Mesendoderm (in vitro differentiated cells): ENCODE data around the gene BICD1.

Experiments
- DNase-seq: peaks from one replicate; pipeline ENCODE4 v3.0.0; 2013
- H2AK5ac ChIP-seq: 2 replicates; pipeline ENCODE4 v1.6.1; 2013; ENCODE audit warnings: low read length, inconsistent platforms
- H2BK120ac ChIP-seq: 2 replicates; pipeline ENCODE4 v1.6.1; 2013; ENCODE audit warnings: low read depth, mild to moderate bottlenecking, low read length, moderate library complexity, mixed read lengths
- H2BK15ac ChIP-seq: replicated peaks from 2 replicates; pipeline ENCODE4 v1.6.1; 2013; ENCODE audit warnings: low read depth, mild to moderate bottlenecking, moderate library complexity
- H2BK5ac ChIP-seq: 2 replicates; pipeline ENCODE4 v1.6.1; 2013; ENCODE audit warnings: low read length, inconsistent platforms
- H3K18ac ChIP-seq: 2 replicates; pipeline ENCODE4 v1.6.1; 2013; ENCODE audit warnings: mild to moderate bottlenecking, low read length, mixed read lengths
- H3K23ac ChIP-seq: one replicate; pipeline ENCODE4 v1.6.1; 2013; ENCODE audit warnings: low read length
- H3K27ac ChIP-seq: 2 replicates; pipeline ENCODE4 v1.5.1; 2013; ENCODE audit warnings: low read depth, mild to moderate bottlenecking, inconsistent platforms, low read length, moderate library complexity
- H3K27me3 ChIP-seq: 2 replicates; pipeline ENCODE4 v1.6.1; 2013; ENCODE audit warnings: low read length, control low read depth, mild to moderate bottlenecking, inconsistent platforms; ENCODE audit not compliant: insufficient read depth, poor library complexity
- H3K36me3 ChIP-seq: 2 replicates; pipeline ENCODE4 v1.6.1; 2013; ENCODE audit warnings: low read length, inconsistent platforms; ENCODE audit not compliant: control insufficient read depth, insufficient read depth
- H3K4ac ChIP-seq: one replicate; pipeline ENCODE4 v1.6.1; 2013; ENCODE audit warnings: low read depth, mild to moderate bottlenecking, low read length, moderate library complexity
- H3K4me1 ChIP-seq: 2 replicates; pipeline ENCODE4 v1.6.1; 2013; ENCODE audit warnings: low read depth, low read length, inconsistent platforms; ENCODE audit not compliant: control insufficient read depth
- H3K4me2 ChIP-seq: 2 replicates; pipeline ENCODE4 v1.6.1; 2013; ENCODE audit warnings: low read length
- H3K4me3 ChIP-seq: 2 replicates; pipeline ENCODE4 v1.5.1; 2013; ENCODE audit warnings: mild to moderate bottlenecking, low read length
- H3K56ac ChIP-seq: one replicate; pipeline ENCODE4 v1.6.1; 2013; ENCODE audit warnings: low read length
- H3K79me1 ChIP-seq: 2 replicates; pipeline ENCODE4 v1.6.1; 2013; ENCODE audit warnings: low read length, inconsistent platforms
- H3K79me2 ChIP-seq: 2 replicates; pipeline ENCODE4 v1.6.1; 2013; ENCODE audit warnings: mild to moderate bottlenecking, low read length; ENCODE audit not compliant: control insufficient read depth, insufficient read depth
- H3K9ac ChIP-seq: 2 replicates; pipeline ENCODE4 v1.6.1; 2013; ENCODE audit warnings: low read length, inconsistent platforms
- H4K5ac ChIP-seq: one replicate; pipeline ENCODE4 v1.6.1; 2013; ENCODE audit warnings: low read length
- H4K8ac ChIP-seq: one replicate; pipeline ENCODE4 v1.6.1; 2013; ENCODE audit warnings: low read depth, mild to moderate bottlenecking, control low read depth, low read length, moderate library complexity
- WGBS: extraction: QIAGEN DNeasy Blood & Tissue Kit; methylation state at CpG from one replicate; pipeline ENCODE4 v1.1.7; 2013; ENCODE audit warnings: low lambda C conversion rate, missing lambda C conversion rate; ENCODE audit not compliant: insufficient coverage; ENCODE audit errors: extremely low coverage; 5-methylcytosine and 5-hydroxymethylcytosine counted together

Gene BICD1

DNA sequence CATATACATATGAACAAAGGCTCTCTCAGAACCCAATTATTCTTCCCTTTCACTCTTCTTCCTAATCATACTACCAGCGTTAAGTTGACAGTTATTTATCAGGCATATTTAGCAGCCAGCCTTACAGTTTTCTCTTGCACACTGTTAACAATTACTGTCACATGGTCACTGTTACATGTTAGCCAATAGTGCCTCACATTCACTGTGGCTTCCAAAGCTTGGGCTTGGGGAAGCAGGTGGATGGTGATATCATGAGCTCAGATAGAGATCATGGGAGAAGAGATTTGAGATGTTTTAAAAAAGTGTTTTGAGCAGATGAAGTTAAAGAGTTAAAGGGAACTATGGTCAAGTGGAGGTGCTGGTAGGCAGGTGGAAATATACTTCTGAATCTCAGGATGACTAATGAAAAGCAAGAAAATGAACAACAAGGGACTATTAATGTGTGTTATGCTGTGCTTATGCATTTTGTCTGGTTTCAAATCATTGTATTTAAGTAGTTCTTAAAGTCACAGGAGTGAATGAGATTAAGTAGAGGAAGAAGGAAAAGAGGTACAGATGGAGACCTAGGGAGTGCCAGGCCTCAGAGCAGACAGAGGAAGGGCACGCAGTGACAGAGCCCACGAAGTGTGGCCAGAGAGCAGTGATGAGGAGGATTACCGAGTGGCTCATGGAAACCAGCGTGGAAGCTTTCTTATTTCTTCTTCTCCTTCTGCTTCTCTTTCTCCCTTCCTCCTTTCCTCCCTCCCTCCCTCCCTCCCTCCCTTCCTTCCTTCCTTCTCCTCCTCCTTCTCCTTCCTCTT lies 39.6 kb downstream of the BICD1 start:
- Histone ChIP-seq H4K8ac (no peak overlapping the region), H3K4ac (no peak overlapping the region), H2AK5ac (no peak overlapping the region), H3K36me3 (no peaks in the 10 kb centered on the region), H3K56ac (no peak overlapping the region), H3K4me1 (no peaks in the 10 kb centered on the region), H3K79me1 (peaks cover 10% of the 10 kb centered on the region), H2BK5ac (no peak overlapping the region), H3K4me3 (no peak overlapping the region), H3K9ac (no peak overlapping the region), H3K79me2 (peaks cover 30% of the 10 kb centered on the region), H3K27ac (no peak overlapping the region), H4K5ac (no peak overlapping the region), H3K4me2 (no peak overlapping the region), H2BK120ac (no peak overlapping the region), H3K23ac (no peak overlapping the region), H3K18ac (no peak overlapping the region), H3K27me3 (no peaks in the 10 kb centered on the region), H2BK15ac (no peak overlapping the region)
- WGBS, result no CpG with 5 or more reads among the region's 5 CpGs
- DNase-seq, result no peak

DNA sequence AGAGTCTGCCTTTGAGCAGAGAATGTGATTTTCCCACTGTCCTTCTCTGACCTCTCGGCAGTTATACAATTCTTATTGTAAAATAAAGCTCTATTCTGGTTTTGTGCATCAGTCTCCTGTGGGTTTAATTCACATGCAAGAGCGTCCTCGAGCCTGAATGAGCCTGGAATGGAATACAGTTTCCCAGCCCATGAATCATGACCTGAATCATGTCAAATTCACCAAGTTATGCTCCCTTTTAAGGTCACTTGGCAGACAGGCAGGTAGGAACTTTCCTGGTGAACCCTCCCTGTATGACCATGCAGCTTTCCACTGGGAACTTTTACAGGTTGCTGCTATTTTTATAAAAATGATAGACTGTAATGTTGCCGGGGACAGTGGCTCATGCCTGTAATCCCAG lies 41.7 kb downstream of the BICD1 start:
- Histone ChIP-seq H3K4me1 (no peaks in the 10 kb centered on the region), H3K36me3 (no peaks in the 10 kb centered on the region), H3K27me3 (no peaks in the 10 kb centered on the region), H3K23ac (no peak overlapping the region), H3K56ac (no peak overlapping the region), H4K5ac (no peak overlapping the region), H2BK120ac (no peak overlapping the region), H2BK5ac (no peak overlapping the region), H3K18ac (no peak overlapping the region), H4K8ac (no peak overlapping the region), H3K4ac (no peak overlapping the region), H3K79me1 (peaks cover 17% of the 10 kb centered on the region), H3K27ac (no peak overlapping the region), H3K79me2 (peaks cover 31% of the 10 kb centered on the region), H3K4me2 (no peak overlapping the region), H2AK5ac (no peak overlapping the region), H2BK15ac (no peak overlapping the region), H3K4me3 (no peak overlapping the region), H3K9ac (no peak overlapping the region)
- no peak for DNase-seq
- WGBS, result no CpG with 5 or more reads among the region's 4 CpGs

DNA sequence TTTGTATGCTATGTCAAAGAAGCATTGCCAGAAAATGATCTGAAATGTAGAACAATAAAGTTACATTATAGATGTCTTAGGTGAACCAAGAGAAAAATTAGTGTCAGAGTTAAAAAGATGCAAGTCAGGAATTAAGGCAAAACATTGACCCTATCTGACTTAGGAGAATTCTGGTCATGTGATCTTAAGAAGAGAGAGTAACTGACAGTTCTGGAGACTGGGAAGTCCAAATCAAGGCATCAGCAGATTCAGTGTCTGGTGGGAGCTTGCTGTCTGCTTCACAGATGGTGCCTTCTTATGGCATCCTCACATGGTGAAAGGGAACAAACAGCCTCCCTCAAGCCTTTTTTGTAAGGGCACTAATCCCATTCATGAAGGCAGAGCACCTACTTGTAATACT lies 42.8 kb downstream of the BICD1 start:
- H3K9ac ChIP-seq, result no peak overlapping the region
- H2AK5ac ChIP-seq, result no peak overlapping the region
- H3K4me2 ChIP-seq, result no peak overlapping the region
- no peak overlapping the region for H2BK15ac ChIP-seq
- H3K36me3 ChIP-seq, result no peaks in the 10 kb centered on the region
- H3K27ac ChIP-seq, result no peak overlapping the region
- no peak overlapping the region for H3K4ac ChIP-seq
- H4K5ac ChIP-seq, result no peak overlapping the region
- no peak overlapping the region for H2BK5ac ChIP-seq
- H3K79me2 ChIP-seq, result peaks cover 31% of the 10 kb centered on the region
- H2BK120ac ChIP-seq, result no peak overlapping the region
- no peak overlapping the region for H3K4me3 ChIP-seq
- DNase-seq, result no peak
- H3K56ac ChIP-seq, result no peak overlapping the region
- H3K23ac ChIP-seq, result no peak overlapping the region
- H4K8ac ChIP-seq, result no peak overlapping the region
- no peaks in the 10 kb centered on the region for H3K27me3 ChIP-seq
- no peaks in the 10 kb centered on the region for H3K4me1 ChIP-seq
- H3K79me1 ChIP-seq, result peaks cover 20% of the 10 kb centered on the region
- no peak overlapping the region for H3K18ac ChIP-seq

DNA sequence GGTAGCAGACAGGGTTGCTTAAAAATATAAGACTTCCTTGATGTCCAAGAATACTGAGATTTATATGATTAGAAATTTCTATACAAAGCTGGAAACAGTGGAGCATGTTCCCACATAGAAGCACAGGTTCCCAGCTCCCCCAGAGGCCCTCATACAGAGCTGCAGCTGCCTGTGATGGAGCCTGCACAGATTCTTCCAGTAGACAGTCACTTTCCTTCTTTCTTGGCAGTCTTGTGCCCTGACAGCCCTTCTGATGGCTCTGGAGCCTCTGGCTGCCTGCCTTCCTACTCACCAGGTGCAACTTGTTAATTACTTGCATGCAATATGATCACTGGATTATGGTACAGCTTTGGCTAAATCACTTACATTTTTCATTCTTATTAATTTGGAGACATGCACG lies 44.4 kb downstream of the BICD1 start:
- Histone ChIP-seq H2AK5ac (no peak overlapping the region), H2BK120ac (no peak overlapping the region), H3K27me3 (no peaks in the 10 kb centered on the region), H3K4ac (no peak overlapping the region), H3K4me3 (no peak overlapping the region), H3K18ac (no peak overlapping the region), H2BK15ac (no peak overlapping the region), H3K36me3 (no peaks in the 10 kb centered on the region), H3K9ac (no peak overlapping the region), H2BK5ac (no peak overlapping the region), H3K4me1 (peaks cover 3% of the 10 kb centered on the region), H3K27ac (no peak overlapping the region), H4K5ac (no peak overlapping the region), H3K23ac (no peak overlapping the region), H3K79me2 (peaks cover 26% of the 10 kb centered on the region), H3K4me2 (no peak overlapping the region), H4K8ac (no peak overlapping the region), H3K79me1 (peaks cover 18% of the 10 kb centered on the region), H3K56ac (no peak overlapping the region)
- no peak for DNase-seq
- no CpG with 5 or more reads among the region's 1 CpG for WGBS

DNA sequence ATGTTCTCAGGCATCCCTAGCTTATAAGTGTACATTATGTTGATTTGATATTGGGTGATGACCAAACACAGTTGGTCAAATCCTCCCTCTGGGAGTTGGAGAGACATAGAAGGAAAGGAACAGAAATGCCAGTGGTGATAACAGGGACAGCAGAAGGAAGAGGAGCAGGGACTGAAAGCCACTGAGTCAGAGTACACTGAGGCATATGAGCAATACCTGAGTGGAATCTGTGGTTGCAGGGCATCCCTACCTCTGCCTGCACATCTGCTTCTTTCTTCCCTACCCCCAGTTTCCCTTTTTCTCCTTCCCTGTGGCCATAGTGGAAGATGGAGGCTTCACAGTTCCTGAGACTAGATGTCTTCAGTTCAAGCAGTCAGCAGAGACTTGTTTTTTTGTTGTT lies 44.9 kb downstream of the BICD1 start:
- H3K56ac ChIP-seq, result no peak overlapping the region
- no peak overlapping the region for H4K8ac ChIP-seq
- DNase-seq, result no peak
- no peaks in the 10 kb centered on the region for H3K27me3 ChIP-seq
- no peak overlapping the region for H4K5ac ChIP-seq
- no peak overlapping the region for H3K4me2 ChIP-seq
- H3K9ac ChIP-seq, result no peak overlapping the region
- no peak overlapping the region for H3K18ac ChIP-seq
- H3K4me3 ChIP-seq, result no peak overlapping the region
- no peak overlapping the region for H3K27ac ChIP-seq
- H2BK5ac ChIP-seq, result no peak overlapping the region
- H3K79me2 ChIP-seq, result peaks cover 22% of the 10 kb centered on the region
- H3K36me3 ChIP-seq, result no peaks in the 10 kb centered on the region
- peaks cover 3% of the 10 kb centered on the region for H3K4me1 ChIP-seq
- H3K4ac ChIP-seq, result no peak overlapping the region
- H2BK120ac ChIP-seq, result no peak overlapping the region
- no peak overlapping the region for H3K23ac ChIP-seq
- peaks cover 16% of the 10 kb centered on the region for H3K79me1 ChIP-seq
- H2AK5ac ChIP-seq, result no peak overlapping the region
- no peak overlapping the region for H2BK15ac ChIP-seq

DNA sequence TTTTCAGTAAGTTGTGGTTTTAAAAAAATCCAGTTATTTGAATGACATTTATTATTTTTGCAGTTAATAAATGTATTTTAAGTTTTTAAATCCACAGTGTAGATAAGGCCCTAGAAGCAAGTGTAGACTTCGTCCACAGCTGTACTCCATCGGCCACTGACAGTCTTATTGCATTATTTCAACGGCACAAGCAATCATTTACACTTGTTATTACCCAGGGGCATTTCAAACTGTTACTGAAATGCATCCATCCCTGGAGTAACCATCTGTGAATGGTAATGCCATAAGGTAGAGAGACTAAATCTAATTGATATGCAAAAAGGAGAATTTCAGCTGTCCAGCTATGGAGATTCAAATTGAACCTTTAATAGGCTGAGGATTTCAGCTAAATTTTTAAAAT lies 48.4 kb downstream of the BICD1 start:
- Histone ChIP-seq H3K4me1 (peaks cover 5% of the 10 kb centered on the region), H2BK5ac (no peak overlapping the region), H3K79me2 (peaks cover 11% of the 10 kb centered on the region), H3K27ac (no peak overlapping the region), H3K36me3 (no peaks in the 10 kb centered on the region), H3K56ac (no peak overlapping the region), H3K18ac (no peak overlapping the region), H3K27me3 (no peaks in the 10 kb centered on the region), H3K4me2 (no peak overlapping the region), H3K23ac (no peak overlapping the region), H3K9ac (no peak overlapping the region), H2BK15ac (no peak overlapping the region), H3K79me1 (peaks cover 19% of the 10 kb centered on the region), H4K8ac (no peak overlapping the region), H3K4me3 (no peak overlapping the region), H2AK5ac (no peak overlapping the region), H3K4ac (no peak overlapping the region), H4K5ac (no peak overlapping the region), H2BK120ac (no peak overlapping the region)
- DNase-seq, result no peak
- no CpG with 5 or more reads among the region's 3 CpGs for WGBS
